Measurements from ENCODE around the gene HSPA9.

HSPA9 gene

GRCh38 chr5:138559937-138560336 is 15.3 kb downstream of the HSPA9 start:
- DNase-seq = no peak

- no peak for DNase-seq
Observed at GRCh38 chr5:138557677-138558076, 17.5 kb downstream of the HSPA9 start.

GRCh38 chr5:138554143-138554542 is 21.1 kb downstream of the HSPA9 start:
- no peak for DNase-seq

- no peak for DNase-seq
Observed at GRCh38 chr5:138553437-138554095, 21.6 kb downstream of the HSPA9 start.

GRCh38 chr5:138552657-138553056 is 22.5 kb downstream of the HSPA9 start:
- DNase-seq = no peak

GRCh38 chr5:138549414-138549813 is 25.8 kb downstream of the HSPA9 start:
- DNase-seq = no peak

GRCh38 chr5:138545919-138546562 is 29.2 kb downstream of the HSPA9 start:
- DNase-seq = no peak

- peak; percentile 22 for DNase-seq
Observed at GRCh38 chr5:138544181-138545134, 30.7 kb downstream of the HSPA9 start.

- no peak for DNase-seq
Observed at GRCh38 chr5:138543730-138544104, 31.5 kb downstream of the HSPA9 start.

GRCh38 chr5:138542956-138543729 is 32.1 kb downstream of the HSPA9 start, which contains the start of gene ETF1:
Gene ETF1, minus strand, starts transcription at chr5:138543236. Its CDS starts 318 bp downstream, at chr5:138542918.
- DNase-seq = peak; percentile 100

- no peak for DNase-seq
Observed at GRCh38 chr5:138542180-138542955, 32.8 kb downstream of the HSPA9 start.

GRCh38 chr5:138541511-138542179 is 33.6 kb downstream of the HSPA9 start:
- DNase-seq = no peak

- no peak for DNase-seq
Observed at GRCh38 chr5:138539791-138540190, 35.4 kb downstream of the HSPA9 start.

GRCh38 chr5:138538943-138539627 is 36.1 kb downstream of the HSPA9 start:
- no peak for DNase-seq

GRCh38 chr5:138536665-138537315 is 38.4 kb downstream of the HSPA9 start:
- DNase-seq = no peak

- DNase-seq = no peak
Observed at GRCh38 chr5:138536215-138536614, 39.0 kb downstream of the HSPA9 start.

- DNase-seq = no peak
Observed at GRCh38 chr5:138533973-138534941, 40.9 kb downstream of the HSPA9 start.

- DNase-seq = no peak
Observed at GRCh38 chr5:138529812-138530211, 45.4 kb downstream of the HSPA9 start.
